ENCODE measurements around the gene CRP. TPM values are rescaled to one million over a fixed set of nuclear protein-coding genes. Genes with fewer than 3 reads are reported as not detected.

The CRP gene
- polyA plus RNA-seq, 2 of the 4 experiments (the other 2 are of a cell fraction), result not detected

- TF ChIP-seq MYC (IDR thresholded peaks at IDR 0.05; ENCODE audit: borderline replicate concordance, low read length) (no peak), MAFK (IDR thresholded peaks at IDR 0.05; ENCODE audit: partially characterized antibody) (no peak), ATOH8 (CRISPR knock-in tag; IDR thresholded peaks at IDR 0.05; ENCODE audit: low read depth) (no peak), HOXA7 (CRISPR knock-in tag; IDR thresholded peaks at IDR 0.05) (no peak), RARB (CRISPR knock-in tag; IDR thresholded peaks at IDR 0.05) (no peak), RNF2 (IDR thresholded peaks at IDR 0.05; ENCODE audit: borderline replicate concordance, low read depth) (no peak), CBX8 (IDR thresholded peaks at IDR 0.05) (no peak)
These were observed 42.0 kb upstream of the CRP start (continued) for GRCh38 chr1:159756397-159756796.

GRCh38 chr1:159755451-159756007, 41.1 kb upstream of the CRP start:
- no peak overlapping the region for H3K4me3 ChIP-seq
- peaks cover 11% of the 10 kb centered on the region for H3K4me1 ChIP-seq
- ChIA-PET POLR2A (no interaction called here), CTCF (no interaction called here)
- no peaks in the 10 kb centered on the region for H3K9me3 ChIP-seq
- FAIRE-seq (no peak), DNase-seq (ENCODE audit: low read depth in 1 of 2, low spot score in 1 of 2) (no peak), ATAC-seq (no peak)
- 58% methylated on average over 3 of the region's 3 CpGs for WGBS (ENCODE audit: missing lambda C conversion rate)
- TF ChIP-seq HDAC2 (IDR thresholded peaks at IDR 0.05) (no peak), MYC (IDR thresholded peaks at IDR 0.05; ENCODE audit: borderline replicate concordance, low read length) (no peak), USF2 (IDR thresholded peaks at IDR 0.05) (no peak), KDM5A (IDR thresholded peaks at IDR 0.05) (no peak), POLR2A (IDR thresholded peaks at IDR 0.05; ENCODE audit: low read length) (no peak), NPAS2 (CRISPR knock-in tag; IDR thresholded peaks at IDR 0.05; ENCODE audit: borderline replicate concordance) (no peak), EHF (CRISPR knock-in tag; IDR thresholded peaks at IDR 0.05) (no peak), ZNF302 (CRISPR knock-in tag; IDR thresholded peaks at IDR 0.05) (no peak)
- no peak overlapping the region for H3K4me2 ChIP-seq
- no peak overlapping the region for H3K27ac ChIP-seq

- CTCF ChIA-PET, result no interaction called here
- Histone ChIP-seq H3K27ac (peak overlapping the region; percentile 37 to 43; a peak in 5 of 6 replicates), H3K4me1 (peaks cover 11% of the 10 kb centered on the region), H3K4me2 (no peak overlapping the region), H3K9me3 (no peaks in the 10 kb centered on the region), H3K4me3 (no peak overlapping the region)
- ATAC-seq (no peak), DNase-seq (ENCODE audit: low read depth in 1 of 2, low spot score in 1 of 2) (no peak), FAIRE-seq (no peak)
- 22% methylated on average over 4 of the region's 4 CpGs for WGBS (ENCODE audit: missing lambda C conversion rate)
- POLR2A ChIA-PET, result no interaction called here
- TF ChIP-seq ZNF302 (CRISPR knock-in tag; IDR thresholded peaks at IDR 0.05) (no peak), NPAS2 (CRISPR knock-in tag; IDR thresholded peaks at IDR 0.05; ENCODE audit: borderline replicate concordance) (no peak), MAZ (IDR thresholded peaks at IDR 0.05; ENCODE audit: borderline replicate concordance, low read depth, low read length) (no peak), BHLHE40 (IDR thresholded peaks at IDR 0.05; ENCODE audit: low read depth, low read length) (no peak), ZSCAN20 (CRISPR knock-in tag; IDR thresholded peaks at IDR 0.05) (no peak), HDAC2 (IDR thresholded peaks at IDR 0.05) (no peak), TP53 (CRISPR knock-in tag; IDR thresholded peaks at IDR 0.05) (no peak), E2F6 (IDR thresholded peaks at IDR 0.05; ENCODE audit: borderline replicate concordance, low read depth) (no peak), ZC3H11A (IDR thresholded peaks at IDR 0.05) (no peak), ZFP36 (IDR thresholded peaks at IDR 0.05; ENCODE audit: borderline replicate concordance, partially characterized antibody) (no peak), JUN (IDR thresholded peaks at IDR 0.05) (no peak), USF2 (IDR thresholded peaks at IDR 0.05) (no peak)
These were observed 39.0 kb upstream of the CRP start for GRCh38 chr1:159753386-159753785.

All from A549 (cell line).